Upper lobe of right lung (tissue), 1 donor: ENCODE results near the gene DNAJC6. TPM values are rescaled to one million over a fixed set of nuclear protein-coding genes. Genes with fewer than 3 reads are reported as not detected.

Source experiments
- ATAC-seq: fragments of 200-7000 bp; cut with Tn5 transposase; one replicate; pipeline ENCODE4 v1.9.1; 2020; ENCODE audit warnings: mild to moderate bottlenecking, moderate library complexity
- DNase-seq: peaks from one replicate; pipeline ENCODE4 v3.0.0-alpha.2; 2020
- H3K27ac ChIP-seq: fragments of 200-600 bp; one replicate; pipeline ENCODE4 v1.8.0; 2022
- H3K27me3 ChIP-seq: fragments of 200-600 bp; one replicate; pipeline ENCODE4 v1.8.0; 2022; ENCODE audit warnings: mild to moderate bottlenecking
- H3K36me3 ChIP-seq: fragments of 200-600 bp; one replicate; pipeline ENCODE4 v1.8.0; 2022
- H3K4me1 ChIP-seq: fragments of 200-600 bp; one replicate; pipeline ENCODE4 v1.8.0; 2022
- H3K4me3 ChIP-seq: fragments of 200-600 bp; one replicate; pipeline ENCODE4 v1.8.0; 2022; ENCODE audit warnings: mild to moderate bottlenecking
- H3K9me3 ChIP-seq: fragments of 200-600 bp; one replicate; pipeline ENCODE4 v1.8.0; 2022
- intact Hi-C: fragments of 100-400 bp; cut with DNase I; formaldehyde crosslinking; loops from one replicate; pipeline ENCODE4 v1.11.0; 2022
- total RNA-seq: library from RNA; stranded (reverse); fragmentation: NEBNext Ultra II Directional; extraction: Animal tissue kit (Norgen Biotek cat#: 25700); gene quantifications from one replicate; pipeline ENCODE4 v1.2.1, GENCODE V29; 2021
- TF ChIP-seq, protein P1 (sequence below): fragments of 200-600 bp; IDR thresholded peaks from one replicate; pipeline ENCODE4 v1.8.0; 2022; ENCODE audit warnings: antibody characterized with exemption
- donor health status: DM: no; HTN: yes; CAD: no; lungs with severe emphysema.

Gene DNAJC6
- total RNA-seq, 1 donor from 2014 or later, result 6.6 TPM

DNA sequence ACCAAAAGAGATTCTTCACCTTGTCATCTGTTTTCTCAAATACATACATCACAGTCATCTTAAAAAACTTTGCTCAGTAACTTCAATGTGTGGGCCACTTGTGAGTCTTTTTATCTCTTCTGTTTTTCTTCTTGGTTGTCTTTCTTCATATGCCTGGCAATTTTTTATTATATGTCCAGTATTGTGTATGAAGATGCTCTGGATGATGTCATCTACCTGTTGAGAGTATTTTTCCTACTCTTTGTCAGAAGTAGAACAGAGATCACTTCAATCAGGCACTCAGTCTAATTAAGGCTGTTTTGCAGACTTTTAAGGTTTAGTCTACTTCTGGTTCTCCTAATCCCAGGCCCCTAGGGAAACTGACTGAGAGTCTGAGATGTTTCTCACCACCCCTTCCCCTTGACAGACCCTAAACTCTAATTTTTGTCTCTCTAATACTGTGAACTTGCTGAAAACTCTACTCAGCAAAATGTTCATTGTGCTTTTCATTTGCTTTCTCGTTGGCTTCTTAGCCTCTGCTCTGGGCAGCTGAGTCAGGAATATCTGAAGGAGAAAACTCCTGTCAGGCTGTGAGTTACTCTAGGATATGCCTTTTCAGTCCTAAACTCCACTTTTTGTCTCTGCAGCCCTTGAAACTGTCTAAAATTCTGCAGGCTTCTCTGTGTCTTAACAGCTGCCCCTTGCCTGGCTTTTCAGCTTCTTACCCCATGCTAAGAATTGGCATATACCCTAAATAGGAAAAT lies 33.0 kb upstream of the DNAJC6 start:
- H3K4me1 ChIP-seq, result no peaks in the 10 kb centered on the region
- TF ChIP-seq, protein P1, sequence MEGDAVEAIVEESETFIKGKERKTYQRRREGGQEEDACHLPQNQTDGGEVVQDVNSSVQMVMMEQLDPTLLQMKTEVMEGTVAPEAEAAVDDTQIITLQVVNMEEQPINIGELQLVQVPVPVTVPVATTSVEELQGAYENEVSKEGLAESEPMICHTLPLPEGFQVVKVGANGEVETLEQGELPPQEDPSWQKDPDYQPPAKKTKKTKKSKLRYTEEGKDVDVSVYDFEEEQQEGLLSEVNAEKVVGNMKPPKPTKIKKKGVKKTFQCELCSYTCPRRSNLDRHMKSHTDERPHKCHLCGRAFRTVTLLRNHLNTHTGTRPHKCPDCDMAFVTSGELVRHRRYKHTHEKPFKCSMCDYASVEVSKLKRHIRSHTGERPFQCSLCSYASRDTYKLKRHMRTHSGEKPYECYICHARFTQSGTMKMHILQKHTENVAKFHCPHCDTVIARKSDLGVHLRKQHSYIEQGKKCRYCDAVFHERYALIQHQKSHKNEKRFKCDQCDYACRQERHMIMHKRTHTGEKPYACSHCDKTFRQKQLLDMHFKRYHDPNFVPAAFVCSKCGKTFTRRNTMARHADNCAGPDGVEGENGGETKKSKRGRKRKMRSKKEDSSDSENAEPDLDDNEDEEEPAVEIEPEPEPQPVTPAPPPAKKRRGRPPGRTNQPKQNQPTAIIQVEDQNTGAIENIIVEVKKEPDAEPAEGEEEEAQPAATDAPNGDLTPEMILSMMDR, result no peak
- no peaks in the 10 kb centered on the region for H3K9me3 ChIP-seq
- intact Hi-C loops, result no loop called here
- no peak overlapping the region for H3K4me3 ChIP-seq
- DNase-seq (no peak), ATAC-seq (no peak)
- H3K27ac ChIP-seq, result no peak overlapping the region
- H3K36me3 ChIP-seq, result no peaks in the 10 kb centered on the region
- H3K27me3 ChIP-seq, result no peaks in the 10 kb centered on the region

DNA sequence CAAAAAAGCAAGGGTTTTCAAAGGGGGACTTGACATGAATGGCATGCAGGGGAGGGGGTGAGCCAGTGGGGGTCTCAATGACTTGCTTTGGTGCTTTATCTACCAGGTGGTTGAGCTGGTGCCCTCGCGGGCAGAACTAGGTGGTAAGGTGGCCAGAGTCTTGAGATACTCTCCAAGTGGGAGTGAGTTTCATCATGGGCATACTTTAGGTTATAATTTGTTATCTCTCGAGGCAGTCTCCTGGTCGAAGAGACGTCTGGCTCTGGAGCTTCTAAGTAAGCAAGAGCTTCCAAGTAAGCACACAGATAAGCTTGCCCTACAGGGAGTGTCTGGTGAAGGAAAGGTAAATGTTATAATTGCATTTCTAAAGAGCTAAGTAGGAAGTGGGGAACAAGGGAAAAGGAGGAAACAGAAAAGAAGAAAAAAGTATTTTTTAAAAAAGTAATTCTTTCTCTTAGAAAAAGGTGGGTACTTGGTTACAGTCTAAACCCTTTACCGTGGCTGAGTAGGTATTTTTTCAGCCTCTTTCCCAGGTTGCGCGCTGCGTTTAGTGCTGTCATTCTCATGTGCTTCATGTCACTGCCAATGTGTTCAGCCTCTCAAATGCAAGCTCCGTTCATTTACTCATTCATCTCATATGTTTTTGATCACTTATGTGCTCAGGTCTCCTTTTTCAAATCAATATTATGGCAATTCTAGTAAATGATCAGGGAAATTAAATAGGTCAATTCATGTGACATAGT lies 31.6 kb upstream of the DNAJC6 start:
- Histone ChIP-seq H3K4me1 (no peaks in the 10 kb centered on the region), H3K9me3 (no peaks in the 10 kb centered on the region), H3K27ac (no peak overlapping the region), H3K27me3 (no peaks in the 10 kb centered on the region), H3K4me3 (no peak overlapping the region), H3K36me3 (no peaks in the 10 kb centered on the region)
- ATAC-seq (no peak), DNase-seq (no peak)
- TF ChIP-seq, protein P1, result no peak
- intact Hi-C loops, result no loop called here

DNA sequence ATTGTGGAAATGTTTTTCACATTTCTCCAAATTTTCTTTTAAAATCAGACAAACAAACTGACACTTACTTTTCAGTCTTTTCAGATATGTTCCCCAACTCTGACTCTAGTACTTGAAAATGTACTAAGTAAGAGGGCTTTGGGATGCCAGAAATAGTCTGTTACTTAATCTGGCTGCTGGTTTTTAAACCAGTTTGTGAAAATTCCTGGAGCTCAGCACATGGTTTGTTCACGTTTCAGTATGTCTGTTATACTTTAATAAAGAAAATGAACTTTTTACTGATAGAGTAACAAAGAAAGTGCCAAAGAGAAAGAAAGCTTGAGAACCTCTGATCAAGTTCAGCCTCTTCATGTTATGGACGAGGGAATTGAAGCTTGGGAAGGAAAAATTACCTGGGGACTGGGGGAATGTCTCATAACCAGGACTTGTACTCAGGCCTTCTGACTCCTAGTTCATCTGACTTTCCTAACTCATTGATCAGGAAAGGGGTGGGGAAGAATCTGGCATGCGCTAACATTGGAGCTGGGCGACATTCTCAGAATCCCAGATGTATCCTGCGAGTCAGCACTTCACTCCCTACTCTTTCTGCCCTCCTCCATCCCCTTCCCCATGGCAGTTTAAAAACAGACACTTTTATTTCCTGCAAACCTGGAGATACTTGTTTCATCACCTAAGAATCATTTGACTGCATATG lies 30.8 kb upstream of the DNAJC6 start:
- TF ChIP-seq, protein P1, result no peak
- ATAC-seq (no peak), DNase-seq (no peak)
- no peaks in the 10 kb centered on the region for H3K27me3 ChIP-seq
- no peaks in the 10 kb centered on the region for H3K4me1 ChIP-seq
- no peaks in the 10 kb centered on the region for H3K9me3 ChIP-seq
- intact Hi-C loops, result no loop called here
- H3K36me3 ChIP-seq, result no peaks in the 10 kb centered on the region
- peak overlapping the region; percentile 3 for H3K4me3 ChIP-seq
- no peak overlapping the region for H3K27ac ChIP-seq

DNA sequence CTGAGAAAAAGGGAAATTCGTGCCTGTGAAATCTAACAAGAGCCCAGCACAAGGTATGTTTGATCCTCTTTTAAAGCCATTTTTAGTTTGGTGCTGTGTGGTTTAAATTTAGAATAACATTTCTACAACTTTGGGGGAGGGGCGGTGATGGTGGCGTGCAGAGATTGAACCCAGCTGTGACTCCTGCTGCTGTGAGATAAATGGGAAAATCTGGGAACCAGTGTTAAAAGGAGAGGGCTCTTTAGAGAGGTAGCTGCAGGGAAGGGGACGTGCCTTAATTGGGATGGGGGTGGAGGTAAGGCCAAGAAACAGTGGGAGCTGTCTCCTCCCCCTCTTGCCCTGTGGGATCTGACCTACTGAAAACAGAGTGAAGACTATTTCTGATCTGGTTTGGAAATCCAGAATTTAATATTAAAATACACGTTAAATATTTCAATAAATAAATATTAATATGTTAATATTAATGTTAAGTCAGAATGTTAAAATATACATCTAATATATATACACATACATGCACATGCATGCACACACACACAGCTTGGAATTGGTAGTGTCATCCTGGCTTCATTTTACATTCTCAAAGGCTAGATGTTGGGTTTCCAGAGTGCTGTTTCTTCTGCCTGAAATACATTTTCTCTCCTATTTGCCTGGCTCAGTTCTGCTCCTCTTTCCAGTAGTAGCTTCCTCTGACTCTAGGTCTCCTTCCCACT lies 30.1 kb upstream of the DNAJC6 start:
- Histone ChIP-seq H3K27me3 (no peaks in the 10 kb centered on the region), H3K4me1 (no peaks in the 10 kb centered on the region), H3K27ac (no peak overlapping the region), H3K4me3 (peak overlapping the region; percentile 3), H3K36me3 (no peaks in the 10 kb centered on the region), H3K9me3 (no peaks in the 10 kb centered on the region)
- no peak for DNase-seq
- intact Hi-C loops, result no loop called here
- TF ChIP-seq, protein P1, result no peak
- ATAC-seq, result no peak

DNA sequence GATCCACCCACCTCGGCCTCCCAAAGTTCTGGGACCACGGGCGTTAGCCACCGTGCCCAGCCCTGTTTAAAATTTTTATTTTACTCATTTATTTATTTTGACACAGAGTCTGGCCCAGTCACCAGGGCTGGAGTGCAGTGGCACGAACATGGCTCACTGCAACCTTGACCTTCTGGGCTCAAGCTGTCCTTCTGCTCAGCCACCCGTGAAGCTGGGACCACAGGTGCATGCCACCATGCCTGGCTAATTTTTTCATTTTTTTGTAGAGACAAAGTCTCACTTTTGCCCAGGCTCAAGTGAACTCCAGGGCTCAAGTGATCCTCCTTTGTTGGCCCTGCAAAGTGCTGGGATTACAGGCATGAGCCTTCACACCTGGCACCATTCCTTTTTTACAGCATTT lies 27.5 kb upstream of the DNAJC6 start:
- Histone ChIP-seq H3K27me3 (no peaks in the 10 kb centered on the region), H3K9me3 (no peaks in the 10 kb centered on the region), H3K4me1 (no peaks in the 10 kb centered on the region), H3K27ac (no peak overlapping the region), H3K36me3 (no peaks in the 10 kb centered on the region), H3K4me3 (no peak overlapping the region)
- no peak for DNase-seq
- TF ChIP-seq, protein P1, result no peak
- ATAC-seq, result no peak
- intact Hi-C loops, result no loop called here
